Central memory CD4-positive, alpha-beta T cell (primary cell): ENCODE results near the gene C2CD2.
A peak's percentile ranks its signal among the peaks of the same experiment; 100 is the strongest.

Source experiments
- DNase-seq: peaks from one replicate; pipeline ENCODE4 v3.0.0; 2022

C2CD2 gene

DNA sequence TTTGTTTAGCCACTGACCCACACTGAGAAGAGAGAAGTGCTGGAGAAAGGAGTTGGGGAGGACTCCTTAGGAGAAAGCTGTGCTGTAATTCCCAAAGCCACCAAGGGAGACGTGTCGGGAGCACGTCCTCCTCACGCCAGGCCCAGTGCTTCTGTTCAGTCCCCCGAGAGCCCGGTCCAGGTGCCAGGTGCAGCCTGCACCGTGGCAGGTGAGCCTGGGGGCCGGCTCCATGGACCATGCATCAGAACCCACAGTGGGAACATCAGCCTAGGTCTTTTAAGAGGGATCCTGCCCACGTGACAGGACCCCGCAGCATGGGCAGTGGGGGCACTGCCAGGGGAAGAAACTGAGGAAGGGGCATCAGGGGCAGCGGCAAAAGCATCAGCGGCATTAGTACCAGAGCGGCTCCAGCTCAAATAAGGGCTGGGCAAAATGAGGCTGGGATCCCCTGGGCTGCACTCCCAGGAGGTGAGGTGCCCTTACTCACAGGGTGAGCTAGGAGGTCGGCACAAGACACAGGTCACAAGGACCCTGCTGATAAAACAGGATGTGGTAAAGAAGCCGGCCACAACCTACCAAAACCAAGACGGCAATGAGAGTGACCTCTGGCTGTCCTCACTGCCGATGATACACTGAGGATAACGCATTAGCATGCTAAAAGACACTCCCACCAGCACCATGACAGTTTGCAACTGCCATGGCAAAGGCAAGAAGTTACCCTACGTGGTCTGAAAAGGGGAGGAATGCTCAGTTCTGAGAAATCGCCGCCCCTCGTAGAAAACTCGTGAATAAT lies 50.1 kb downstream of the C2CD2 start:
- no peak for DNase-seq

GRCh38 chr21:41902946-41903345 lies 50.9 kb downstream of the C2CD2 start:
- DNase-seq: no peak

- DNase-seq: no peak
Measured at GRCh38 chr21:41901782-41902181, 52.0 kb downstream of the C2CD2 start.

GRCh38 chr21:41901099-41901498 lies 52.7 kb downstream of the C2CD2 start:
- DNase-seq: no peak

- DNase-seq: no peak
Measured at GRCh38 chr21:41900401-41900800, 53.4 kb downstream of the C2CD2 start.

DNA sequence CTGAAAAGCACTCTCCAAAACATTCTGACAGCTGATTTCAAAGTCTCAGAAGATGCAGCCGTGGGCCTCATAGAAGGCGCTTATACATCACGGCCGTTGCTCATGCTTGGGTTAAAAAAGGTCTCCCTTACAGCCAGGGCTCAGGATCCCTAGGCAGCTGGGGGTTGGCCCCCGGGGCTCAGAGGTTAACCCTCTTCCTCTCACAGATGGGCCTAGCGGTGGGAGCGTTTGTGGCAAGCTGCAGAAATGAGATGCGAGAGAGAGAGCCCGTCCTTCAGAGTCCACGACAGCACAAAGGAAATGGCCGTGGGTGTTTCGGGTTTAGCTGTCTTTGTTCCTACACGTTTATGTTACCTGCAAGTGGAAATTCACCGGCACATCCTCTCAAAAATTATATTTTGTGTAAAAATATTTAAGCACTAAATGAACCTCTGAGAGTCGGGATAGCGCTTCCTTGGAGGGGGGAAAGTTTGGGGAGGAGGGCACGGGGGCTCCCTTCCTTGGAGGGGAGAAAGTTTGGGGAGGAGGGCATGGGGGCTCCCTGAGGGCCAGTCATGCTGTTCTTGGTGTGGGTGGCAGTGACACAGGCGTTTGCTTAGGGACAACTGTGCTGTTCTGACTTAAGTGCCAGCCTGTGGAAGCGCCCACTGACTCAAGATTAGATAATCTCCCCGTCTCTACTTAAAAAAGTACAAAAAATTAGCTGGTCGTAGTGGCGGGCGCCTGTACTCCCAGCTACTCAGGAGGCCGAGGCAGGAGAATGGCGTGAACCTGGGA lies 54.2 kb downstream of the C2CD2 start:
- DNase-seq: no peak

DNA sequence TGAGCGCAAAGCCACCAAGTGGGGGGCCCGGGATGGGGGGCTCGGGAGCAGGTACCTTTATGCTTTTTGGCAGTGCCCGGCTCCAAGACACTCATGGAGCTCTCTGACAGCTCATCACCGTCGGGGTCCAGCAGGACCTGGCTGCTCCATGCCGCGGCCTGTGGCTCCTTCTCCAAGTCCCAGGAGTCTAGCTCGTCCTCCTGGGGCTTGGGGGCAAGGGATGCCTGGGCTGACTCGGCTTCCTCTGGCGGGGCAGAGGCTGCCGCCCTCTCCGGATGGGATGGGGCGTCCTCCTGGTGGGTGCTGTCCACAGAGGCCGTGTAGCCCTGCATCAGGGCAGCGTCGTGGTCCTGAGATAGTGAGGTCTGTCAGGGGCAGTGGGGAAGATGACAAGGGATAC lies 54.8 kb downstream of the C2CD2 start:
- DNase-seq: no peak

GRCh38 chr21:41897700-41898099 lies 56.1 kb downstream of the C2CD2 start:
- no peak for DNase-seq

DNA sequence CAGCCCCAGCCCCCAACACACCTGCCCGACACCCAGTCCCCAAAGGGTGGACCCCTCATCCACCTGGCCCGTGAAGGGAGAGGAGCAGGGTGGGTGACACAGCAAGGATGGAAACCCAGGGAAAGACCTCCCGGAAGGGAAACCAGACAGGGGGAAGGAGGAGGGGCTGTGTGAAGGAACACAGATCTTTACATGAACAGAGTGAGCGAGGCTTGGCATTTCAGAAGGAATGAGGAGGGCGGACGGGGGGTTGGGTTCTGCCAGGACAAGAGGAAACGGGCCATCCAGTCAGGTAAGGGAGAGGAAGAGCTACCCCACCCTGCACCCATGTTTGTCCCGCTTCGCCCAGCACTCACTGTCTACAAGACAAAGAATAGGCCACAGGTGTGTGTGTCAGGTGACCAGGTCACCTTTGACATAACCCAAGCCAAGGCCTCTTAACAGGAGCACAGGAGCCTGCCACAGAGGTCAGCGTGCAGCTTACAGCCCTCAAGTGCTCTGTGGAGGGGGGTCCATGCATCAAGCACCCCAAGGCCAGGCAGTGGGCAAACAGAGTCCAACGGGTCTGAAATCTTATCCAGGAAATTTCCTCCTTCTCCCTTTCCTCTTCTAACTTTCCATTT lies 56.7 kb downstream of the C2CD2 start:
- DNase-seq: no peak

GRCh38 chr21:41895643-41896493 lies 58.0 kb downstream of the C2CD2 start:
- peak; percentile 28 for DNase-seq

DNA sequence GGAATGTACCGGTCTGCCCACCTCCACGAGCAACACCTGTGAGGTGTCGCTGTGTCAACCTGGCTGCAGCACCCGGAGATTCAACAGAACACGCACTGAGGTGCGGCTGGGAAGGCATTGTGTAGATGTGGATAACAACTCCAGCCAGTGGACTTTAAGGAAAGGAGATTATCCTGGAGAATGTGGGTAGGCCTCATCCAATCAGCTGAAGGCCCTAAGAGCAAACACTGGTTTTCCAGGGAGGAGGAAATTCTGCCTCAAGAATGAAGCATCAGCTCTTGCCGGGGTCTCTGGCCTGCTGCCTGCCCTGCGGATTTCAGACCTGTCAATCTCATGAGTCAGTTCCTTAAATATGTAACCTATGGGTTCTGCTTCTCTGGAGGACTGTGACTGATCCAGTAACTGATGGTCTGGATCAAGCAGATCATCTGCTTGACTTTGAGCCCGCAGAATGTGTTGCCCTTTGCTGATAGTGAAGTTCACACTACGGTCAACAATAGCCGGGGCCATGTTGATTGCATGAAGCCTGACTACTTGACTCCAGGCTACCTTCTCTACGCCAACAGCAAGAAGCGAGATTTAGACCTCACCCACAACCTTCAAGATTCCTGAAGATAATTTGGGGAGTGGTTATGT lies 58.8 kb downstream of the C2CD2 start:
- no peak for DNase-seq

GRCh38 chr21:41894511-41894910 lies 59.3 kb downstream of the C2CD2 start:
- no peak for DNase-seq

- DNase-seq: no peak
Measured at GRCh38 chr21:41892726-41893125, 61.1 kb downstream of the C2CD2 start.

- no peak for DNase-seq
Measured at GRCh38 chr21:41891132-41891531, 62.7 kb downstream of the C2CD2 start.

- no peak for DNase-seq
Measured at GRCh38 chr21:41890355-41890754, 63.5 kb downstream of the C2CD2 start.

DNA sequence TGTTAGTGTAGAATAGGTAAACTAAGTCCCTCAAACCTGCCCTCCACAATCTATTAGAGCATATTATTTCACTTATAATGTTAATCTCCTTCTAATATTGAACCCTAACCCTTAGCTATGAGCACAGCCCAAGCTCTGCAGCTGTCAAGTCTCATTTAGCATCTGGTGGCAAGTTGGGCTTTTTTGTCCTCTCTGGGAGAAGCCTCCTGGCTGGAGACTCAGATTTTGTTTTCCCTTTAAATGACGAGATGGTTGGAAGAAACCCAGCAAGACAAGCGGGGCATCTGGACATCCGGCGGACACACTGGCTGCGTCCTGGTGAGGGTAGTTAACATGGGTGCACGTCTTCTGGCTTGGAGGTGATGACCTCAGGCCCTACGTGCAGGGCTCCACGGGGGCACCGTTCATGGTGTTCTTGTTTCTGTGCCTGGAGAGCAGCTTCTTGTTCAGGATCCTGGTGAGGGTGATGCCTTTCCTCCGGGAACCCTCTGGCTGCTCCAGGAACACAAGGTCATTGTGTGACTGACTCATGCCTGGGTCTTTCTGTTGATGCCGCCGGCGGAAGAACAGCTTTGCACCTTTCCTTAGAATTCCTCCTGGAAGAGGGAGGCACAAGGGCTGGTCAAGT lies 65.0 kb downstream of the C2CD2 start:
- no peak for DNase-seq

- DNase-seq: no peak
Measured at GRCh38 chr21:41887667-41888066, 66.2 kb downstream of the C2CD2 start.

DNA sequence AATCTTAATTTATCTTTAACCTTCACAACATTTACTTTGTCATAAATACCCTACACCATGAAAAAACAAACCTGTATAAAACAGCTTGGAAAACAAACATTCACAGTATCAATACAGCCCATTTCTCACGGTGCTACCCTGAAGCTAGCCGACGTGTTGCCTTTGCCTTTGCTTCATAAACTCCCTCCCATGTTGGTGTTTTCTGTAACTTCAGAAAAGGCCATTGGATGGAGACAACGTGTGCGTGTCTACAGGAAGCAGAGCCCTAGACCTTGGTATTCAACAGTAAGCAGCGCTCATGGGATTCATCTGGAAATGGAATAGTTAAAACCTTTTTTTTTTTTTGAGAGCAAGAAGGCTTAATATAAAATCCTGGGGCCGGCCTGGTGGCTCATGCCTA lies 67.5 kb downstream of the C2CD2 start:
- no peak for DNase-seq

GRCh38 chr21:41885341-41886024 lies 68.3 kb downstream of the C2CD2 start:
- no peak for DNase-seq

DNA sequence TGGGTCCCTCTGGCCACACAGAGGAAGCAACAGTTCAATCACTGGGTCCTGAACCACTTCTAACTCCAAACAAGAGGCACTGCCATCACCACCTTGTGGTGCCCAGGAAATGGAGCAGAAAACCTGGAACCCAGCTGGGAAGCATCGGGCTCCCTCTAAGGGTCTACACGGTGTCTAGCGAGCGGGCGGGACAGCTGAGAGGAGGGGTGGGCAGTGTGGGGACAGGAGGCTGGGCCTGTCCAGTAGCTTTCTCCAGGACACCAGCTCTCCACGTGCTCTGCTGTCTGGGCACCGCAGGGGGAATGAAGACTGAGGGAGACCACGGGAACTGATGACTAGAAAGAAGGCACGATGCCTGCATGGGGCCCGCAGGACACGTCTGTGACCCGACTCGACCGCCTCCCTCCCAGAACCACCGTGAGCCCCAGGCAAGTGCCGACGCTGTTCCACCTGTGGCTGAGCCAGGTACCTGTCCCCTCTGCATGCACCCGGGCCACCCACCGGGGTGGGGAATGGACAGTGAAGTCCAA lies 69.3 kb downstream of the C2CD2 start:
- no peak for DNase-seq

DNA sequence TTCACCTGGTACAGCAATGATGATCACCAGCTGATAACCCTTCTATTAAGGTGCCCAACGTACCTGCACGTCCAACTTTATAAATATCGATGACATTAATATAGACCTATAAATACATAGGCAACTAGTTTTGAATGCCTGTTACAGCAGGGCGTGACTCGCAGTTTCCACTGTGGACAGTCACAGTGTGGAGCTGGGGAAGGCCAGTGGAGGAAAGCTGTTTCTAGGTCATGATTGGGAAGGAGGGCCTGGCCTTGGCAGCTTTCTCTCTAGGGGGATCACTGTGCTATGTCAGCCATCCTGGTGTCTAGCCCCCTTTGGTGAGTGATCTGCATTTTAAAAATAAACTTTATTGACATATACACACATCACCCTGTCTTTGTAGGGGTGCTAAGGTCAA lies 70.2 kb downstream of the C2CD2 start:
- no peak for DNase-seq
